A673 (cell line): ENCODE results near the gene RPTOR. TPM values are rescaled to one million over a fixed set of nuclear protein-coding genes. Genes with fewer than 3 reads are reported as not detected.

ENCODE experiments used
- BruUV-seq: library from RNA; stranded (reverse); fragments of 400-500 nt; replicated peaks from 2 replicates; lab custom pipeline; 2021; lab: Mats Ljungman, UMichigan
- CTCF ChIA-PET: fragments of 300-600 bp; sonication (Branson Sonifier 250); formaldehyde crosslinking; loops from one replicate; lab custom pipeline; 2022; ENCODE audit warnings: antibody characterized with exemption; lab: Charles Lee
- POLR2A ChIA-PET: fragments of 300-600 bp; sonication (Branson Sonifier 250); formaldehyde crosslinking; loops from one replicate; lab custom pipeline; 2022; ENCODE audit warnings: antibody characterized with exemption; ENCODE audit not compliant: low non-redundant PET; lab: Charles Lee
- DNase-seq: peaks from one replicate; pipeline ENCODE4 v3.0.0-alpha.2; 2015; ENCODE audit warnings: low spot score
- H3K27ac ChIP-seq: fragments of 200-600 bp; sonication (generic); 2 replicates; pipeline ENCODE4 v1.5.1; 2016; ENCODE audit warnings: mixed run types, low read depth, mild to moderate bottlenecking, mixed read lengths, antibody characterized with exemption, low read length; ENCODE audit not compliant: poor library complexity, severe bottlenecking
- H3K27me3 ChIP-seq: fragments of 200-600 bp; sonication (generic); replicated peaks from 2 replicates; pipeline ENCODE4 v1.6.1; 2017; ENCODE audit warnings: mixed run types, low read depth, mild to moderate bottlenecking, mixed read lengths, antibody characterized with exemption, low read length; ENCODE audit not compliant: insufficient read depth, poor library complexity
- H3K36me3 ChIP-seq: fragments of 200-600 bp; sonication (generic); 2 replicates; pipeline ENCODE4 v1.6.1; 2016; ENCODE audit warnings: mixed run types, mild to moderate bottlenecking, mixed read lengths, antibody characterized with exemption, low read length; ENCODE audit not compliant: insufficient read depth, poor library complexity, severe bottlenecking
- H3K4me1 ChIP-seq: fragments of 200-600 bp; sonication (generic); 2 replicates; pipeline ENCODE4 v1.6.1; 2017; ENCODE audit warnings: mixed run types, mild to moderate bottlenecking, mixed read lengths, antibody characterized with exemption, low read length; ENCODE audit not compliant: insufficient read depth, poor library complexity, severe bottlenecking
- H3K4me3 ChIP-seq: fragments of 200-600 bp; sonication (generic); 2 replicates; pipeline ENCODE4 v1.5.1; 2016; ENCODE audit warnings: low read depth, mixed run types, mild to moderate bottlenecking, mixed read lengths, low read length; ENCODE audit not compliant: poor library complexity, severe bottlenecking
- H3K9me3 ChIP-seq: fragments of 200-600 bp; sonication (generic); 2 replicates; pipeline ENCODE4 v1.6.1; 2016; ENCODE audit warnings: mixed run types, low read depth, mild to moderate bottlenecking, mixed read lengths, antibody characterized with exemption, low read length; ENCODE audit not compliant: poor library complexity, severe bottlenecking
- EZH2 ChIP-seq: fragments of 200-600 bp; sonication (generic); IDR thresholded peaks from 2 replicates; pipeline ENCODE4 v1.6.1; 2017; ENCODE audit warnings: borderline replicate concordance, low read depth, mild to moderate bottlenecking, mixed read lengths, antibody characterized with exemption, low read length; ENCODE audit not compliant: poor library complexity, severe bottlenecking
- intact Hi-C: fragments of 100-400 bp; cut with micrococcal nuclease; formaldehyde crosslinking; loops from one replicate; pipeline ENCODE4 v1.10.0; 2022; ENCODE audit not compliant: unreplicated experiment
- total RNA-seq: library from RNA; stranded (reverse); gene quantifications from 2 replicates; pipeline ENCODE4 v1.2.3, GENCODE V29; 2021
- TF ChIP-seq, protein P1 (sequence below): fragments of 300-800, 200-600 bp; sonication (generic); conservative IDR thresholded peaks from 2 replicates; pipeline ENCODE4 v1.5.1; 2017; ENCODE audit warnings: low read depth, mild to moderate bottlenecking, antibody characterized with exemption, low read length, moderate library complexity, mixed read lengths

The RPTOR gene
- total RNA-seq, 1 experiment from 2014 or later: 55.2 TPM

DNA sequence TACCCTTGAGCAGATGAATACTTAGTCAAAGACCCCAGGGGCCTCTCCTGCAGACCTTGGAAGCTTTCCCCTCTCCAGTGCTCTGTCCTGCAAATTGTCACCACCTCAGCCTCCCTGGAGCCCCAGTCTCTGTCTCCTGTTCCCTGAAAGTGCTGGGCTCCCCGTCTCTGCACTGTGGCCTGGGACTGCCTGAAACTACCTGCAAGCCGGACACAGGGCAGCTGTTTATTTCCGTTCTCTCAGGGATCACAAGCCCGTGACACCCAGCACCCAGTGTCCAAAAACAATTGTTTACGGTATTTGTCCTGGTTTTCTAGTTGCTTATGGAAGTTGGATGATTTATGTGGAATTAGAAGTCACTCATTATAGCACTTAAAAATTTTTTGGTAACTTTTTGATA is 365.4 kb downstream of the RPTOR start:
- BruUV-seq: no TSS peak
- no peaks in the 10 kb centered on the region for H3K9me3 ChIP-seq
- no peak for TF ChIP-seq EZH2
- TF ChIP-seq, protein P1, sequence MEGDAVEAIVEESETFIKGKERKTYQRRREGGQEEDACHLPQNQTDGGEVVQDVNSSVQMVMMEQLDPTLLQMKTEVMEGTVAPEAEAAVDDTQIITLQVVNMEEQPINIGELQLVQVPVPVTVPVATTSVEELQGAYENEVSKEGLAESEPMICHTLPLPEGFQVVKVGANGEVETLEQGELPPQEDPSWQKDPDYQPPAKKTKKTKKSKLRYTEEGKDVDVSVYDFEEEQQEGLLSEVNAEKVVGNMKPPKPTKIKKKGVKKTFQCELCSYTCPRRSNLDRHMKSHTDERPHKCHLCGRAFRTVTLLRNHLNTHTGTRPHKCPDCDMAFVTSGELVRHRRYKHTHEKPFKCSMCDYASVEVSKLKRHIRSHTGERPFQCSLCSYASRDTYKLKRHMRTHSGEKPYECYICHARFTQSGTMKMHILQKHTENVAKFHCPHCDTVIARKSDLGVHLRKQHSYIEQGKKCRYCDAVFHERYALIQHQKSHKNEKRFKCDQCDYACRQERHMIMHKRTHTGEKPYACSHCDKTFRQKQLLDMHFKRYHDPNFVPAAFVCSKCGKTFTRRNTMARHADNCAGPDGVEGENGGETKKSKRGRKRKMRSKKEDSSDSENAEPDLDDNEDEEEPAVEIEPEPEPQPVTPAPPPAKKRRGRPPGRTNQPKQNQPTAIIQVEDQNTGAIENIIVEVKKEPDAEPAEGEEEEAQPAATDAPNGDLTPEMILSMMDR: no peak
- no peaks in the 10 kb centered on the region for H3K36me3 ChIP-seq
- intact Hi-C loops: no loop called here
- no peaks in the 10 kb centered on the region for H3K4me1 ChIP-seq
- POLR2A ChIA-PET: interaction anchor here (0.6 to 0.7 kb wide), 2 partner anchors 66 to 821 kb away, joined by 6 to 7 read pairs; no protein-coding TSS in a partner anchor
- no peak for DNase-seq
- H3K4me3 ChIP-seq: no peak overlapping the region
- CTCF ChIA-PET: no interaction called here
- no peaks in the 10 kb centered on the region for H3K27me3 ChIP-seq
- H3K27ac ChIP-seq: no peak overlapping the region

DNA sequence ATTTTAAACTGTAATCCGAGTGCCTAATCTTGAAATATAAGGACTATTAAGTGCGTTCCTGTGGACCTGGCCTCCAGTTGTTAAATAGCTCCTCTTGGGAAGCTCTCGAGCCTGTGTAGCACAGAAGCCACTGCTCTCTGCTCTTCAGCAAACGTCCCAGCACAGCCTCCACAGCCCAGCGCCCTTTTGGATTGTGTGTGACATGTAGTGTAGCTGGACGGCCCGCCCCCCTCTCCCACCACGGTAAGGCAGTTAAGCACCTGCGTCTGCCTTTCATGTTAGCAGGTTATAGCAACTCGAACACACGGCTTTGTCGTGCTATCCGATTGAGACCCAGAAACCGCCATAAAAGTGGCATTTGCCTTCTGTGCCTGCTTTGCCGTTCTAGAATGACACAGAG is 367.8 kb downstream of the RPTOR start:
- CTCF ChIA-PET: no interaction called here
- no peak overlapping the region for H3K4me3 ChIP-seq
- H3K27me3 ChIP-seq: no peaks in the 10 kb centered on the region
- POLR2A ChIA-PET: no interaction called here
- H3K27ac ChIP-seq: no peak overlapping the region
- H3K4me1 ChIP-seq: no peaks in the 10 kb centered on the region
- no peak for TF ChIP-seq EZH2
- TF ChIP-seq, protein P1: no peak
- no TSS peak for BruUV-seq
- intact Hi-C loops: no loop called here
- H3K36me3 ChIP-seq: no peaks in the 10 kb centered on the region
- H3K9me3 ChIP-seq: no peaks in the 10 kb centered on the region
- DNase-seq: no peak

DNA sequence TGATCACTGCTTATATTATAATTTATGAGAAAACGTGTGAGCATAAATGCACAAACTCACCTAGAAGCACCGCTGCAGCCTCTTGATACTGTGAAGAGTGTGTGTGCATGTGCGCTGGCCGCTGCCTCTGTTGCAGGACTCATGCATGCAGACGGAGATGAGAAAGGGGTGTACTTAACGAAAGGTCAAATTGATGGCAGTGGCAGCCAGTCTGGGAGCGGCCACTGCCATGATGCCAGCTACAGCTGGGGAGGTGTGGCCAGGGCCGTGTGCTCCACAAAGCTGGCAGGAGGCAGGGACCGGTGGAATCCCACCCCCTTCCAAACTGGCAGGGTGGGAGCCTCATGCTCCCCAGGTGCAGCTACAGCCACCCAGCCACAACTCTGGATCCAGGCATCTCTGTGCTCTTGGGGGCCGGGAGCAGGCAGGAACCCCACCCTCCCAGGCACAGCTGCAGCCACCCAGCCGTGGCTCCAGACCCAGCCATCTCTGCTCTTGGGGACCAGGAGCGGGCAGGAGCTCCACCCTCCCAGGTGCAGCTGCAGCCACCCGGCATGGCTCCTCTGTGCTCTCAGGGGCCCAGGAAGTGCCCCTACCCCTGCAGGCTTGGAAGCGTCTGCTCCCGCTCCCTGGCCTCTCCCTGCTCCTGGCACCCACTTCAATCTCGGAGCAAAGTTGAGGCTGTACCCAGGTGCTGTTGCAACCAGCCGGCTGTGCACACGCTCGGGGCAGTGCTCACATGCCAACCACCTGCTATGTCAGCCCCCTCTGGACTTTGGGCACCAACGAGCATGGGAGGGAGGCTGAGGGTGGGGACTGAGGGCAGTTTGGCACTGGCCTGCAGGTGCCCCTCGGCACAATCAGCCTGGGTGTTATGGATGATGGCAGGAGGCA is 369.5 kb downstream of the RPTOR start:
- intact Hi-C loops: no loop called here
- ChIA-PET POLR2A (no interaction called here), CTCF (no interaction called here)
- Histone ChIP-seq H3K4me1 (no peaks in the 10 kb centered on the region), H3K9me3 (no peaks in the 10 kb centered on the region), H3K27me3 (no peaks in the 10 kb centered on the region), H3K4me3 (no peak overlapping the region), H3K27ac (no peak overlapping the region), H3K36me3 (no peaks in the 10 kb centered on the region)
- no TSS peak for BruUV-seq
- no peak for DNase-seq
- TF ChIP-seq, protein P1: no peak
- TF ChIP-seq EZH2: no peak
